Erythroblast (primary cell): ENCODE results near the gene CYP11A1.

Source experiments
- GATA1 ChIP-seq: IDR thresholded peaks from 2 replicates; pipeline ENCODE4 v1.6.1; 2011; ENCODE audit warnings: low read depth, mild to moderate bottlenecking, control low read depth, low read length, moderate library complexity
- POLR2A ChIP-seq: IDR thresholded peaks from 2 replicates; pipeline ENCODE4 v1.6.1; 2011; ENCODE audit warnings: mild to moderate bottlenecking, low read length

GRCh38 chr15:74399511-74400312, 32.3 kb upstream of the CYP11A1 start:
- TF ChIP-seq POLR2A (no peak), GATA1 (no peak)
